Panc1 (cell line): ENCODE results near the gene TMEM97. TPM values are rescaled to one million over a fixed set of nuclear protein-coding genes. Genes with fewer than 3 reads are reported as not detected.

Experiments used
- ATAC-seq: fragments of 200-7000 bp; cut with Tn5 transposase; 2 replicates; pipeline ENCODE4 v1.9.1; 2020; ENCODE audit warnings: mild to moderate bottlenecking, moderate library complexity
- BruUV-seq: library from RNA; stranded (reverse); fragments of 400-500 nt; replicated peaks from 2 replicates; lab custom pipeline; 2021; lab: Mats Ljungman, UMichigan
- CTCF ChIA-PET: fragments of 300-600 bp; sonication (Branson Sonifier 250); formaldehyde crosslinking; loops from one replicate; lab custom pipeline; 2022; ENCODE audit warnings: antibody characterized with exemption; lab: Charles Lee
- POLR2A ChIA-PET: fragments of 300-600 bp; sonication (Branson Sonifier 250); formaldehyde crosslinking; loops from one replicate; lab custom pipeline; 2022; ENCODE audit warnings: antibody characterized with exemption; lab: Charles Lee
- DNase-seq: peaks from one replicate; pipeline ENCODE4 v3.0.0-alpha.2; 2010; ENCODE audit warnings: low read depth, low spot score
- H3K27ac ChIP-seq: 2 replicates; pipeline ENCODE4 v1.5.1; 2011; ENCODE audit warnings: mild to moderate bottlenecking, low read length, inconsistent platforms
- H3K27me3 ChIP-seq: fragments of 200-500 bp; sonication (Bioruptor generic); 2 replicates; pipeline ENCODE4 v1.6.0; 2014; ENCODE audit warnings: low read length, inconsistent platforms; ENCODE audit not compliant: control insufficient read depth, insufficient read depth
- H3K36me3 ChIP-seq: fragments of 200-500 bp; sonication (Bioruptor generic); 2 replicates; pipeline ENCODE4 v1.5.1; 2014; ENCODE audit warnings: inconsistent platforms, mild to moderate bottlenecking, low read length, moderate library complexity; ENCODE audit not compliant: control insufficient read depth, insufficient read depth
- H3K4me1 ChIP-seq: 2 replicates; pipeline ENCODE4 v1.5.1; 2011; ENCODE audit warnings: inconsistent platforms, mild to moderate bottlenecking, low read length, moderate library complexity; ENCODE audit not compliant: control insufficient read depth, insufficient read depth
- H3K4me3 ChIP-seq, 2 experiments: 2 replicates each; pipeline ENCODE4 v1.5.1; 2011 to 2012; ENCODE audit warnings: low read depth in 2 of 2, low read length in 2 of 2, mild to moderate bottlenecking in 2 of 2, inconsistent platforms in 1 of 2, moderate library complexity in 1 of 2
- H3K9me3 ChIP-seq: fragments of 200-500 bp; sonication (Bioruptor generic); 2 replicates; pipeline ENCODE4 v1.5.1; 2014; ENCODE audit warnings: low read depth, mild to moderate bottlenecking, inconsistent platforms, low read length, moderate library complexity; ENCODE audit not compliant: control insufficient read depth, insufficient read depth
- POLR2AphosphoS5 ChIP-seq: IDR thresholded peaks from 2 replicates; pipeline ENCODE4 v1.6.1; 2012; ENCODE audit warnings: mild to moderate bottlenecking, low read depth, low read length, moderate library complexity
- SIN3A ChIP-seq: IDR thresholded peaks from 2 replicates; pipeline ENCODE4 v1.6.1; 2012; ENCODE audit warnings: low read depth, mild to moderate bottlenecking, low read length, moderate library complexity, borderline replicate concordance; ENCODE audit not compliant: insufficient read depth
- TCF7L2 ChIP-seq: IDR thresholded peaks from 2 replicates; pipeline ENCODE4 v1.6.1; 2011; ENCODE audit warnings: mild to moderate bottlenecking, low read depth, low read length, inconsistent platforms
- in situ Hi-C: cut with HindIII; loops from 2 replicates; pipeline ENCODE4 v1.10.0; 2016; ENCODE audit warnings: low sequenced_read_pairs, low pct_unique_long_range_greater_than_20kb
- intact Hi-C: fragments of 100-400 bp; cut with micrococcal nuclease; formaldehyde crosslinking; loops from one replicate; pipeline ENCODE4 v1.10.0; 2022; ENCODE audit not compliant: unreplicated experiment
- total RNA-seq: library from RNA; stranded (reverse); gene quantifications from one replicate; pipeline ENCODE4 v1.2.1, GENCODE V29; 2021; ENCODE audit not compliant: unreplicated experiment
- TF ChIP-seq, protein P1 (sequence below): fragments of 450-650 bp; IDR thresholded peaks from 2 replicates; pipeline ENCODE4 v1.5.1; 2017; ENCODE audit warnings: mild to moderate bottlenecking
- TF ChIP-seq, protein P2 (sequence below), 2 experiments: IDR thresholded peaks; 2 replicates each; pipeline ENCODE4 v1.6.1; 2011 to 2012; ENCODE audit warnings: low read depth in 2 of 2, control low read depth in 1 of 2, low read length in 1 of 2, mild to moderate bottlenecking in 1 of 2, moderate library complexity in 1 of 2; ENCODE audit not compliant: insufficient read depth in 1 of 2

Gene TMEM97
- total RNA-seq, 1 experiment from 2014 or later, result 78.7 TPM

DNA sequence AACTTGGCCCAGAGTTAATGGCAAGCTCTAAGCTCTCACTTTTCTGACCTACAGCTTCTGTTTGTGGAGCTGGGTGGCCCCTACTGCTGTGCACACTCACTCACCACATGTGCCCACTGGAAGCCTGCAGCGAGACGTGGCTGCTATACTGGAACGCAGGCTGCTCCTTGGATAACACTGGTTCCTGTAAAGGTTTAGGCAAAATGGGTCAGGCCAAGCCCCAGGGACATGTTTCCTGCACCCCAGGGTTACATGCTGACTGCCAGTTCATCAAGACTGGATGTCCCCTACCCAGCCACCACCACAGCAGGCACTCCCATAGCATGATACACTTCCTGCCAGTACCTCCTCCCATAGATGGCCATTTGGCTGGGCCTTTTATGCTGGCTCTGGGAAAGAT is 30.0 kb downstream of the TMEM97 start:
- H3K27ac ChIP-seq, result no peak overlapping the region
- no peak for ATAC-seq
- no peaks in the 10 kb centered on the region for H3K9me3 ChIP-seq
- H3K4me1 ChIP-seq, result peaks cover 26% of the 10 kb centered on the region
- H3K36me3 ChIP-seq, result peaks cover 20% of the 10 kb centered on the region
- no TSS peak for BruUV-seq
- no peak for DNase-seq
- no peaks in the 10 kb centered on the region for H3K27me3 ChIP-seq
- ChIA-PET POLR2A (interaction anchor here (0.9 kb wide), 1 partner anchor 9 kb away, joined by 4 read pairs; the partner anchor contains the start of gene POLDIP2), CTCF (interaction anchor here (0.6 kb wide), 1 partner anchor 78 kb away, joined by 4 read pairs; no protein-coding TSS in a partner anchor)
- intact Hi-C loops, result no loop called here
- H3K4me3 ChIP-seq, result no peak overlapping the region
- in situ Hi-C loops, result no loop called here
- TF ChIP-seq TCF7L2 (no peak), SIN3A (no peak), POLR2AphosphoS5 (no peak)
- TF ChIP-seq, protein P1, sequence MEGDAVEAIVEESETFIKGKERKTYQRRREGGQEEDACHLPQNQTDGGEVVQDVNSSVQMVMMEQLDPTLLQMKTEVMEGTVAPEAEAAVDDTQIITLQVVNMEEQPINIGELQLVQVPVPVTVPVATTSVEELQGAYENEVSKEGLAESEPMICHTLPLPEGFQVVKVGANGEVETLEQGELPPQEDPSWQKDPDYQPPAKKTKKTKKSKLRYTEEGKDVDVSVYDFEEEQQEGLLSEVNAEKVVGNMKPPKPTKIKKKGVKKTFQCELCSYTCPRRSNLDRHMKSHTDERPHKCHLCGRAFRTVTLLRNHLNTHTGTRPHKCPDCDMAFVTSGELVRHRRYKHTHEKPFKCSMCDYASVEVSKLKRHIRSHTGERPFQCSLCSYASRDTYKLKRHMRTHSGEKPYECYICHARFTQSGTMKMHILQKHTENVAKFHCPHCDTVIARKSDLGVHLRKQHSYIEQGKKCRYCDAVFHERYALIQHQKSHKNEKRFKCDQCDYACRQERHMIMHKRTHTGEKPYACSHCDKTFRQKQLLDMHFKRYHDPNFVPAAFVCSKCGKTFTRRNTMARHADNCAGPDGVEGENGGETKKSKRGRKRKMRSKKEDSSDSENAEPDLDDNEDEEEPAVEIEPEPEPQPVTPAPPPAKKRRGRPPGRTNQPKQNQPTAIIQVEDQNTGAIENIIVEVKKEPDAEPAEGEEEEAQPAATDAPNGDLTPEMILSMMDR, result no peak
- TF ChIP-seq, protein P2, sequence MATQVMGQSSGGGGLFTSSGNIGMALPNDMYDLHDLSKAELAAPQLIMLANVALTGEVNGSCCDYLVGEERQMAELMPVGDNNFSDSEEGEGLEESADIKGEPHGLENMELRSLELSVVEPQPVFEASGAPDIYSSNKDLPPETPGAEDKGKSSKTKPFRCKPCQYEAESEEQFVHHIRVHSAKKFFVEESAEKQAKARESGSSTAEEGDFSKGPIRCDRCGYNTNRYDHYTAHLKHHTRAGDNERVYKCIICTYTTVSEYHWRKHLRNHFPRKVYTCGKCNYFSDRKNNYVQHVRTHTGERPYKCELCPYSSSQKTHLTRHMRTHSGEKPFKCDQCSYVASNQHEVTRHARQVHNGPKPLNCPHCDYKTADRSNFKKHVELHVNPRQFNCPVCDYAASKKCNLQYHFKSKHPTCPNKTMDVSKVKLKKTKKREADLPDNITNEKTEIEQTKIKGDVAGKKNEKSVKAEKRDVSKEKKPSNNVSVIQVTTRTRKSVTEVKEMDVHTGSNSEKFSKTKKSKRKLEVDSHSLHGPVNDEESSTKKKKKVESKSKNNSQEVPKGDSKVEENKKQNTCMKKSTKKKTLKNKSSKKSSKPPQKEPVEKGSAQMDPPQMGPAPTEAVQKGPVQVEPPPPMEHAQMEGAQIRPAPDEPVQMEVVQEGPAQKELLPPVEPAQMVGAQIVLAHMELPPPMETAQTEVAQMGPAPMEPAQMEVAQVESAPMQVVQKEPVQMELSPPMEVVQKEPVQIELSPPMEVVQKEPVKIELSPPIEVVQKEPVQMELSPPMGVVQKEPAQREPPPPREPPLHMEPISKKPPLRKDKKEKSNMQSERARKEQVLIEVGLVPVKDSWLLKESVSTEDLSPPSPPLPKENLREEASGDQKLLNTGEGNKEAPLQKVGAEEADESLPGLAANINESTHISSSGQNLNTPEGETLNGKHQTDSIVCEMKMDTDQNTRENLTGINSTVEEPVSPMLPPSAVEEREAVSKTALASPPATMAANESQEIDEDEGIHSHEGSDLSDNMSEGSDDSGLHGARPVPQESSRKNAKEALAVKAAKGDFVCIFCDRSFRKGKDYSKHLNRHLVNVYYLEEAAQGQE (IDR thresholded peaks at IDR 0.05; ENCODE audit: insufficient read depth in 1 of 2, low read depth in 2 of 2, low read length in 1 of 2), result no peak

DNA sequence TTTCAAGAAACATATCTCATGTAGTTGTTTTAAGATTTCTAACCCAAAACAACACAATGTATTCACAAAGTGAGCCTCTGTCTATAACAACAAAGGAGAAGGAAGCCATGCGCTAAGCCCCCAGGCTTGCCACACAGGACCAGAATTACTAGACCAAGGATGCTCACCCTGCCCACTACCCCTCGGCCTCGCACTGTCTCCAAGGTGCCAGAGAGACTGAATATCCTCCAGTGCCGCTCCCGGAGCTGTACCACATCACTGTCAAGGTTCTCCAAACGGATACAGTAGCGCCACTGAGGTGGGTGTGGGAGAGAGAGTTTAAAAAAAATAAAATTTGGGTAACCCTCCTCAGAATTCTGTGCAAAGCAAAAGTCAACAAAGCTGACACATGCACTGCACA is 31.3 kb downstream of the TMEM97 start:
- no peak for ATAC-seq
- BruUV-seq, result no TSS peak
- Histone ChIP-seq H3K36me3 (peaks cover 20% of the 10 kb centered on the region), H3K27me3 (no peaks in the 10 kb centered on the region), H3K4me3 (no peak overlapping the region), H3K4me1 (peaks cover 26% of the 10 kb centered on the region), H3K9me3 (no peaks in the 10 kb centered on the region), H3K27ac (no peak overlapping the region)
- intact Hi-C loops, result no loop called here
- in situ Hi-C loops, result no loop called here
- DNase-seq, result no peak
- TF ChIP-seq TCF7L2 (no peak), POLR2AphosphoS5 (no peak), SIN3A (no peak)
- TF ChIP-seq, protein P1, result no peak
- TF ChIP-seq, protein P2 (IDR thresholded peaks at IDR 0.05; ENCODE audit: insufficient read depth in 1 of 2, low read depth in 2 of 2, low read length in 1 of 2), result no peak
- POLR2A ChIA-PET, result no interaction called here
- CTCF ChIA-PET, result no interaction called here
